Fibroblast of skin of left biceps (primary cell): ENCODE data around the gene USP5.
"Not testable (repeated sequence)": the region's sequence is repeated elsewhere in the genome, so short reads cannot be mapped to it uniquely, and the experiment has no call there.

Source experiments
- DNase-seq, 2 experiments: peaks; one replicate each; pipeline ENCODE4 v3.0.0-alpha.2; 2013; ENCODE audit warnings: low read depth in 2 of 2

The USP5 gene

GRCh38 chr12:6886206-6886999 is 34.5 kb downstream of the USP5 start:
- DNase-seq: not testable (repeated sequence)

- no peak for DNase-seq
These were observed 35.5 kb downstream of the USP5 start for GRCh38 chr12:6887460-6887859.

GRCh38 chr12:6888360-6888759 is 36.4 kb downstream of the USP5 start:
- DNase-seq: no peak

- not testable (repeated sequence) for DNase-seq
These were observed 36.8 kb downstream of the USP5 start for GRCh38 chr12:6888794-6889193.

- not testable (repeated sequence) for DNase-seq
These were observed 38.0 kb downstream of the USP5 start for GRCh38 chr12:6889775-6890573.

GRCh38 chr12:6890789-6891645 is 39.1 kb downstream of the USP5 start:
- DNase-seq: peak; percentile 92 to 93

- no peak for DNase-seq
These were observed 39.7 kb downstream of the USP5 start for GRCh38 chr12:6891646-6892001.

- not testable (repeated sequence) for DNase-seq
These were observed 40.7 kb downstream of the USP5 start for GRCh38 chr12:6892683-6893082.

GRCh38 chr12:6894321-6894720 is 42.4 kb downstream of the USP5 start:
- DNase-seq: no peak

- no peak for DNase-seq
These were observed 45.0 kb downstream of the USP5 start for GRCh38 chr12:6896846-6897435.

- DNase-seq: no peak
These were observed 47.5 kb downstream of the USP5 start for GRCh38 chr12:6899427-6899826.

- DNase-seq: no peak
These were observed 48.0 kb downstream of the USP5 start for GRCh38 chr12:6899837-6900519.

- DNase-seq: no peak
These were observed 50.5 kb downstream of the USP5 start for GRCh38 chr12:6902448-6902847.

- no peak for DNase-seq
These were observed 51.8 kb downstream of the USP5 start for GRCh38 chr12:6903722-6904121.

- peak; percentile 83 to 89 for DNase-seq
These were observed 52.6 kb downstream of the USP5 start, which contains the start of gene LRRC23 for GRCh38 chr12:6904280-6905276. Gene LRRC23 (plus strand): TSS chr12:6904822. CDS start chr12:6905634, 812 bp downstream.

- DNase-seq: no peak
These were observed 53.6 kb downstream of the USP5 start for GRCh38 chr12:6905414-6906040.

GRCh38 chr12:6908141-6908540 is 56.2 kb downstream of the USP5 start:
- DNase-seq: not testable (repeated sequence)

GRCh38 chr12:6909421-6910145 is 57.6 kb downstream of the USP5 start:
- DNase-seq: no peak
